Activated T-cell treated with anti-CD3 and anti-CD28 coated beads, Interleukin-2, amount 50 U/mL, for 4 hours (primary cell): Measurements from ENCODE around the gene MAP3K4. TPM values are rescaled to one million over a fixed set of nuclear protein-coding genes. Genes with fewer than 3 reads are reported as not detected.
A peak's percentile ranks its signal among the peaks of the same experiment; 100 is the strongest.
"Not testable (repeated sequence)": the region's sequence is repeated elsewhere in the genome, so short reads cannot be mapped to it uniquely, and the experiment has no call there.

Experiments used
- ATAC-seq, 2 donors: fragments of 200-7000 bp; cut with Tn5 transposase; one replicate each; pipeline ENCODE4 v1.10.0; 2021
- DNase-seq: peaks from one replicate; pipeline ENCODE4 v3.0.0-alpha.2; 2020
- H3K27me3 Mint-ChIP-seq: one replicate; pipeline ENCODE4 v1.8.0; 2021; ENCODE audit warnings: low read depth, mixed read lengths
- H3K36me3 Mint-ChIP-seq: one replicate; pipeline ENCODE4 v1.8.0; 2022; ENCODE audit warnings: mixed read lengths; ENCODE audit not compliant: insufficient read depth
- H3K4me1 Mint-ChIP-seq: one replicate; pipeline ENCODE4 v1.8.0; 2021; ENCODE audit warnings: low read depth, mixed read lengths
- H3K4me3 Mint-ChIP-seq: one replicate; pipeline ENCODE4 v1.8.0; 2021; ENCODE audit warnings: mild to moderate bottlenecking, moderate library complexity, mixed read lengths
- H3K9me3 Mint-ChIP-seq: one replicate; pipeline ENCODE4 v1.8.0; 2021; ENCODE audit warnings: mixed read lengths
- total RNA-seq, 3 donors: library from RNA; stranded (reverse); gene quantifications; one replicate each; pipeline ENCODE4 v1.2.1, GENCODE V29; 2021

MAP3K4 gene
- total RNA-seq, 3 donors from 2014 or later, result 48.8 to 52.4 (median 49.0) TPM

DNA sequence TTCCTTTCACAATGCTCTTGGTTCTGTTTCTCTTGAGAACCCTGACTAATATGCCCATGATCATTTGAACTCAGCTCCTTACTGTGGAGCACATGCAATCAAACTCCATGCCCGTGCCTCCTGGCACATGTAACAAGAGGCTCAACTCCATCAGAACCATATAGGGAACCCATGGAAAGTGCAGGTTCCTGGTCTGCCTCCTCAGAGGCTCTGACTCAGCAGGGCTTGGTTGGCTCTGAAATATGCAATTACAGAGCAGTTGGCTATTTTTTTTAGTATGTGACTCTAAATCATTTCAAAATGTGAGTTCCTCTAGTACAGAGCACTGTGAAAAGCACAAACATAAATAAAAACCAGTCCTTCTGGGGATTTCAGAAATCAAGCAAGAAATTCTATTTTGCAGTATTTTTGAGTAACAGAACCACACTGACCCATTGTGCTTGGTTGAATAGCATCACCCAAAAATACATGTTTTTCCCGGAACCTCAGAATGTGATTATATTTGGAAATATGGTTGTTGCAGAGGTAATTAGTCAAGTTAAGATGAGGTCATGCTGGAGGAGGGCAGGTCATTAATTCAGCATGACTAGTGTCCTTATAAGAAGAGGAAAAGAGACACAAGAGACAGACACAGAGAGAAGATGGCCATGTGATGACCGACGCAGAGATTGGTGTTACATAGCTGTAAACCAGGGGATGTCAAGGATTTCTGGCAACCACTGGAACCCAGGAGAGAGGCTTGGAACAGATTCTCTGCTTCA lies 13.2 kb upstream of the MAP3K4 start:
- Mint-ChIP-seq H3K36me3 (no peaks in the 10 kb centered on the region), H3K4me3 (no peak overlapping the region), H3K27me3 (peaks cover 4% of the 10 kb centered on the region), H3K4me1 (no peaks in the 10 kb centered on the region), H3K9me3 (peaks cover 6% of the 10 kb centered on the region)
- ATAC-seq (no peak), DNase-seq (no peak)

GRCh38 chr6:160979061-160979708 lies 12.4 kb upstream of the MAP3K4 start:
- no peak for DNase-seq
- Mint-ChIP-seq H3K36me3 (no peaks in the 10 kb centered on the region), H3K4me1 (no peaks in the 10 kb centered on the region), H3K27me3 (peaks cover 4% of the 10 kb centered on the region), H3K4me3 (no peak overlapping the region), H3K9me3 (peaks cover 10% of the 10 kb centered on the region)
- no peak for ATAC-seq

DNA sequence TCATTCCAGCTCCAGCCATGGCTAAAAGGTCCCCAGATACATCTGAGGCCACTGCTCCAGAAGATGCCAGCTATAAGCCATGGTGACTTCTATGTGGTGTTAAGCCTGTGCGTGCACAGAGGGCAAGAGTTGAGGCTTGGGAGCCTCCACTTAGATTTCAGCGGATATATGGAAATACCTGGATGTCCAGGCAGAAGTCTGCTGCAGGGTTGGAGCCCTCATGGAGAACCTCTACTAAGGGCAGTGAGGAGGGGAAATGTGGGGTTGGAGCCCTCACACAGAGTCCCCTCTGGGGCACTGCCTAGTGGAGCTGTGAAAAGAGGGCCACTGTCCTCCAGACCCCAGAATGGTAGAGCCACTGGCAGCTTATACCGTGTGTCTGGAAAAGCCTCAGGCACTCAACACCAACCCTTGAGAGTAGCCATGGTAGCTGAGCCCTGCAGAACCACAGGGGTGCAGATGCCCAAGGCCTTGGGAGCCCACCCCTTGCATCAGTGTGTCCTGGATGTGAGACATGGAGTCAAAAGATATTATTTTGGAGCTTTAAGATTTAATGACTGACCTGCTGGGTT lies 8.1 kb upstream of the MAP3K4 start:
- DNase-seq, H3K4me1 Mint-ChIP-seq, H3K27me3 Mint-ChIP-seq, H3K36me3 Mint-ChIP-seq, H3K4me3 Mint-ChIP-seq, ATAC-seq: not testable (repeated sequence)
- H3K9me3 Mint-ChIP-seq, result peaks cover 10% of the 10 kb centered on the region

DNA sequence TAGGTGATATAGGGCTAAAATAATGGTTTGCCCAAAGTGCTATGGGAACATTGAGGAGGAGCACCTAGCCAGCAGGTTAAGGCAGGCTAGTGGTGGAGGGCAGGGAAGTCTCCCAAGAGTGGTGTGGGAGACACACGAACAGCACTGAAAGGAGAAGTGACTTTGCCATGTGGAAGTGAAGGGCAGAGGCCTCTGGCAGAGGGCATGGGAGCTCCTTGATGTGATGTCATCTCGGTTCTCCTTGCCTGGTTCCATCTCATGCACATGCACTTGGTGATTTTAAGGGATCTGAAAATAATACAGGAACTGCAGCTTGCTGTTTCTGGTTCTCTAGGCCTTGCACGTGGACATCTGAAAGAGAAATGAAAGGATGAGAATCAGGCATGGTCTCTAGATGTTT lies 4.7 kb upstream of the MAP3K4 start:
- peaks cover 10% of the 10 kb centered on the region for H3K9me3 Mint-ChIP-seq
- DNase-seq, result no peak
- no peak for ATAC-seq
- H3K27me3 Mint-ChIP-seq, result no peaks in the 10 kb centered on the region
- peaks cover 4% of the 10 kb centered on the region for H3K4me1 Mint-ChIP-seq
- no peaks in the 10 kb centered on the region for H3K36me3 Mint-ChIP-seq
- no peak overlapping the region for H3K4me3 Mint-ChIP-seq

- H3K4me1 Mint-ChIP-seq, result peaks cover 4% of the 10 kb centered on the region
- DNase-seq (no peak), ATAC-seq (no peak)
- peaks cover 10% of the 10 kb centered on the region for H3K9me3 Mint-ChIP-seq
- no peaks in the 10 kb centered on the region for H3K36me3 Mint-ChIP-seq
- H3K27me3 Mint-ChIP-seq, result no peaks in the 10 kb centered on the region
- H3K4me3 Mint-ChIP-seq, result no peak overlapping the region
Measured at GRCh38 chr6:160987265-160987664, 4.3 kb upstream of the MAP3K4 start.

DNA sequence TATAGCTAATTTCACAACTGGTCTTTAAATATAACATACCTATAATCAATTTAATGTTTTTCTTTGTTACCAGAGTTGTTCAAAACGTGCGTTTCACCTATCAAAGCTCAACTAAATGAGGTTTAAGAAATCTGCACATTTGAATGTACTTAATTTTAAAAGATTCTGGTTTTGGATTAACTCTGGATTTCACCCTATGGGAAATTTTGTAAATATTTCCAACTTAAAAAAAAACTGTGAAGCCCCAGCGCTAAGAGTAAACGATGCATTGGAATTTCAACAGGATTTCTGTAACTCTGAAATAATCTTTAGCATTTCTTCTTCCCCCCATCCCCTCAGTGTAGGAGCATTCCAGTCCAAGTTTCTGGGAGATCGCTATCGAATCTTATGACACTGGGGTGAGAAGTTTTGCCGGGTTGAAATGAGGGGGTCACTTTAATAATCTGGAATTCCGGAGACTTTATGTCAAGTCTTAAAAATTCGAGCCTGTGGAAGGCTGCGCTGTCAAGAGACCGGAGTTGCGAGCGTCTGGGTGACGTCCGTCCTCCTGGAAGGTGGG lies 643 bp upstream of the MAP3K4 start:
- peaks cover 2% of the 10 kb centered on the region for H3K36me3 Mint-ChIP-seq
- peak overlapping the region; percentile 97 for H3K4me3 Mint-ChIP-seq
- no peak for DNase-seq
- peaks cover 31% of the 10 kb centered on the region for H3K4me1 Mint-ChIP-seq
- H3K9me3 Mint-ChIP-seq, result no peaks in the 10 kb centered on the region
- ATAC-seq, result no peak
- H3K27me3 Mint-ChIP-seq, result no peaks in the 10 kb centered on the region

DNA sequence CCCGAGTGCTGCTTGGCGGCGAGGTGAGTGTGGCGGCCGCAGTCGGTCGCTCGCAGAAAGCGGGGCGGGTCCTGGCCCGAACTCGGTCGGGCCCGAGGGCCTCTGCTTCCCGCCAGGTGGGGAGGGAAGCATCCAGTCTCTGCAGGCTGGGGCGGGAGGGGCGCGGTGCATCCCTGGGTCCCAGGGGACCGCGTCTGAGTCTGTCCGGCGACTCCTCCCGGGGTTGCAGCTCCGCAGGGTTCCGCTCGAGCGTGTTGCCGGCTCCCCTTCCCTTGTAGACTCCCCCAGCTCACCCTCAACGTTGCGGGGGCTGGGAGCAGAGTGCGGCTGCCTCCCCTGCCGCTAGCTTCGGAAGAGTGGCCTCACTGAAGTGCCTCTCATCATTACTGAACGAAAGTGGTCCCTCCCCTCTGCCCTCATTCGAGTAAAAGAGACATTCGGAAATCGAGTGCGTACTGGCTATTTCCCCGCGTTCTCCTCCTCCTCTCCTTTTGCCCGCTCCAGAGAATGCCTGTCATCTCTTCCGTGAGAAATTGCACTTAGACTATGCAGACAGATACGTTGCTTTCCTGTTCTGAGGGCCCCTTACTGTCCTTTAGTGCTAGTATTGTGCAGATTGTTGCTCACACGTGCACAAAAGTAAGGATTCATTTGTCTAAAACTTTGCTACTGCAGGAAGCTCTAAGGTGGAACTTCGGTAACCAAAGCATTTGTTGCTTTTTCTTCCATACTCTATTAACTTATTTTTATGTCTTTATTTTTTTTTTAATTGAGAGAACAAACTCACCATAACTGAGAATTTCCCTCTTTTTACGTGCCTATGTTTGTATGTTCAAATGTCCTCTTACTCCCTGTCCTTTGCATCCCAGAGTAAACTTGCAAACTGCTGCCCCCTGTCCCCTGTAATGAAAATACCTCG lies 751 bp downstream of the MAP3K4 start:
- peak; percentile 60 for ATAC-seq
- Mint-ChIP-seq H3K27me3 (no peaks in the 10 kb centered on the region), H3K36me3 (peaks cover 2% of the 10 kb centered on the region), H3K9me3 (no peaks in the 10 kb centered on the region), H3K4me1 (peaks cover 40% of the 10 kb centered on the region), H3K4me3 (peak overlapping the region; percentile 97)
- peak; percentile 22 for DNase-seq

DNA sequence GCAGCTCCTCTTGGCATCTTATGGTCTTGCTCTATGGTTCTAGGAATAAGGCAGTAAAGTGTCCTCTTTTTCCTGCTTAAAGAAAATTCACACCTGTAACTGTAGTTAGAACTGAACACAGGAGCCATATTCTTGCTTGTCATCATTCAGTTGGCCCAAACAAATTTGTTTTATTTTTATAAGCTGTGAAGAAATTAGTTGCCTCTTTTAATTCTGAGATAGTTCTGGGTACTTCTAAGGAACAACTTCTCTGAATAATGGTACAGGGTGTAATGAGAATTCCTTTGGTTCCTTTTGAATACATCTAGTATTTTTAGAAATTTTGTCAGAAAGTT lies 1.4 kb downstream of the MAP3K4 start:
- H3K4me3 Mint-ChIP-seq, result peak overlapping the region; percentile 97
- no peaks in the 10 kb centered on the region for H3K27me3 Mint-ChIP-seq
- no peak for DNase-seq
- no peaks in the 10 kb centered on the region for H3K9me3 Mint-ChIP-seq
- peaks cover 45% of the 10 kb centered on the region for H3K4me1 Mint-ChIP-seq
- no peak for ATAC-seq
- peaks cover 2% of the 10 kb centered on the region for H3K36me3 Mint-ChIP-seq

DNA sequence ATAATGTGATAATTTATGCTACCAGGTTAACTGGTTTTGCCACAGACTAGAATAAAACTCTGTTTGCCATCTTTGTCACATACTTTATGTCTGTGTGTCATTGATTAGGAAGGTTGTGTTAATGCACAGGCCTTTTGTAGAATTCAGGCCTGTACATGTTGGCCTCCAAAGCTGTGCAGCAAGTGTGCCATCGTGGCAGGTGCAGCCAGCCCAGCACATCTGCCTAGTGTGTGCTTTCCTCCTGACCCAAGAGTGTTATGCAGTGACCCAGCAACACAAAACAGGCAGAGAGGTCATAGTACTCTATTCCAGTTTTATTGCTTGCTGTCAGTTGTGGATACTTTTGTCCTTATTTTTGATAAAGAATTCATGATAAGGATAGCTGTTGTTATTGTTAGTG lies 3.7 kb downstream of the MAP3K4 start:
- no peak for DNase-seq
- Mint-ChIP-seq H3K36me3 (peaks cover 2% of the 10 kb centered on the region), H3K9me3 (no peaks in the 10 kb centered on the region), H3K4me3 (no peak overlapping the region), H3K27me3 (no peaks in the 10 kb centered on the region), H3K4me1 (peaks cover 55% of the 10 kb centered on the region)
- ATAC-seq, result no peak

DNA sequence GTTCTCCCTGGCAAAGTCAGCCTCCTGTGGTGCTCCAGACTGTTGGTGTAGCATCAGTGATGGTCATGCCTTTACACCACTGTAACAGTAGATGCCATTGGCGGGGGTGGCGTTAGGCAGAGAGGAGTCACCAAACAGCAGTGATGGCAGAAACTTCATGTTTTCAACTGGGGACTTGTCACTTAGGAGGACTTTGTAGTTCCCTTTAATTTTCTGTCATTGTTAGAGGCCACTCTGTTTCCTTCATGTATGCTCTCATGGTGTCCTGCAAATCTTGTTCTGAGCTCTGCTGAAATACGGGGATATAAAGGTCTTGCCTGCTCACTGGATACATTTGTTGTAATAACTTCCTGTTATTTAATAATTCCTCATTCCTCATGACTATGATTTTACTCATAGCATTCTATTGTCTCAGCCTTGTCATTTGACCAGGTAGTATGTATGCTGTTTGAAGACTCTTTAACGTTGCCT lies 4.6 kb downstream of the MAP3K4 start:
- no peaks in the 10 kb centered on the region for H3K9me3 Mint-ChIP-seq
- no peak overlapping the region for H3K4me3 Mint-ChIP-seq
- no peaks in the 10 kb centered on the region for H3K27me3 Mint-ChIP-seq
- peaks cover 2% of the 10 kb centered on the region for H3K36me3 Mint-ChIP-seq
- H3K4me1 Mint-ChIP-seq, result peaks cover 55% of the 10 kb centered on the region
- no peak for DNase-seq
- ATAC-seq, result no peak

DNA sequence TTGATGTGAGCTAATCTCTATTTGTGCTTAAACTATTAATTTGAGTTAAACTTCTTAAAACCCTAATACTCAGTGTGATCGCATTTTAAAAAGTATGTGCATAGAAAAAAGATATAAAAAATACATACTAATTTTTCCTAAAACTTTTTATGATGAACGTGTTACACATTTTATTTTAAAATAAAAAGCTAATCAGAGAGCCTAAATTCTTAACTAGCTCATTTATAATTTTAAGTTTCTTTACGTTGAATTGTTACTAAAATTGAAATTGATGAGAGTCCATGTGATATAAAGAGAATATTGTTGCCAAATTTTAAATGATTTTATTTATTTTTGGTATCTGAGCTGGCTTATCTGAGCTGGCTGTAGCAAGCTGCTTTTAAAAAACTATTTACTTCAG lies 6.6 kb downstream of the MAP3K4 start:
- Mint-ChIP-seq H3K4me3 (no peak overlapping the region), H3K27me3 (no peaks in the 10 kb centered on the region), H3K4me1 (peaks cover 58% of the 10 kb centered on the region), H3K9me3 (no peaks in the 10 kb centered on the region), H3K36me3 (peaks cover 2% of the 10 kb centered on the region)
- no peak for DNase-seq
- no peak for ATAC-seq

DNA sequence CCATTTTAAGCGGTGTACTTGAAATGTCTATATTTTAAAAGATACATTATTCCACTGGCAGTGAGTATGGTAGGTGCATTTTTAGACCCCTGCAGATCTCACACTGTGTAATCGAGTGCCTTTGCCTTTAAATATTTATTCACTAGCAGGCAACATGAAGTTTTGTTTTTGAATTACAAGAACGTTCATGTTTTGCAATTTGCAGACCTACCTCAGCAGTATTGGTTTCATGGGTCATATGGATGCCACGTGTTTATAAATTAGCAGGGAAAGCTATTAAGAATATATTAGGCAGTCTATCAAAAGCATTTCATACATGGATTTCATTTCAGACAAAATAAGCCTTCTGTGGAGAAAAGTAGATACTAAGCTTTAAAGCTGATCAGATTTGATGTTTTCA lies 7.2 kb downstream of the MAP3K4 start:
- peaks cover 2% of the 10 kb centered on the region for H3K36me3 Mint-ChIP-seq
- no peaks in the 10 kb centered on the region for H3K27me3 Mint-ChIP-seq
- H3K4me3 Mint-ChIP-seq, result no peak overlapping the region
- ATAC-seq (no peak), DNase-seq (no peak)
- H3K9me3 Mint-ChIP-seq, result no peaks in the 10 kb centered on the region
- peaks cover 53% of the 10 kb centered on the region for H3K4me1 Mint-ChIP-seq

GRCh38 chr6:160999516-160999915 lies 7.9 kb downstream of the MAP3K4 start:
- Mint-ChIP-seq H3K9me3 (no peaks in the 10 kb centered on the region), H3K4me3 (no peak overlapping the region), H3K27me3 (no peaks in the 10 kb centered on the region), H3K36me3 (peaks cover 2% of the 10 kb centered on the region), H3K4me1 (peaks cover 49% of the 10 kb centered on the region)
- ATAC-seq (no peak), DNase-seq (no peak)

DNA sequence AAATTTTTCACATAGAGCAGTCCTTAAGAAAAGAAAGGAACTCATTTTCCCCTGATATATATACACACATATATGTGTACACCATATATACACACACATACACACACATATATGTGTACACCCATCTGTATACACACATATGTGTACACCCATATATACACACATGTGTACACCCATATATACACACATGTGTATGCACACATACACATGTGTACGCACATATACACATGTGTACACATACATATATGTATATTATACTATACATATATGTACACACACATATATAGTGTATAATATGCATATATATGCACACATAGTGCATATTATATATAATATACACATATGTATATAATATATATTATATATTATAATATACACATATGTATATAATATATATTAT lies 9.1 kb downstream of the MAP3K4 start:
- no peaks in the 10 kb centered on the region for H3K9me3 Mint-ChIP-seq
- no peaks in the 10 kb centered on the region for H3K27me3 Mint-ChIP-seq
- ATAC-seq, result no peak
- peaks cover 2% of the 10 kb centered on the region for H3K36me3 Mint-ChIP-seq
- no peak overlapping the region for H3K4me3 Mint-ChIP-seq
- H3K4me1 Mint-ChIP-seq, result peaks cover 40% of the 10 kb centered on the region
- DNase-seq, result no peak
